Measurements from ENCODE around the gene PFDN1. TPM values are rescaled to one million over a fixed set of nuclear protein-coding genes. Genes with fewer than 3 reads are reported as not detected.

PFDN1 gene
- total and polyA plus RNA-seq, 5 experiments from 2014 or later: 24.8 to 132 (median 120) TPM

- DNase-seq: no peak
- no peak for ATAC-seq
- Mint-ChIP-seq H3K27ac (no peak overlapping the region), H3K36me3 (no peaks in the 10 kb centered on the region), H3K4me1 (peaks cover 0 to 5% (median 1%) of the 10 kb centered on the region in 4 donors), H3K27me3 (peaks cover 0 to 14% (median 0%) of the 10 kb centered on the region in 5 donors), H3K9me3 (no peaks in the 10 kb centered on the region), H3K4me3 (no peak overlapping the region)
- POLR2A ChIA-PET: interaction anchor here (0.5 kb wide), 1 partner anchor 33 kb away, joined by 4 read pairs; no protein-coding TSS in a partner anchor
These were observed 81.1 kb downstream of the PFDN1 start for GRCh38 chr5:140221697-140222223.

- Mint-ChIP-seq H3K36me3 (no peaks in the 10 kb centered on the region), H3K4me3 (no peak overlapping the region), H3K9me3 (no peaks in the 10 kb centered on the region), H3K27me3 (peaks cover 0 to 4% (median 0%) of the 10 kb centered on the region in 5 donors), H3K4me1 (peaks cover 0 to 5% (median 1%) of the 10 kb centered on the region in 4 donors), H3K27ac (peak overlapping the region in 1 of 10 donors; percentile 24)
- DNase-seq (no peak), ATAC-seq (no peak)
- POLR2A ChIA-PET: no interaction called here
These were observed 82.2 kb downstream of the PFDN1 start for GRCh38 chr5:140220698-140221064.

- Mint-ChIP-seq H3K36me3 (no peaks in the 10 kb centered on the region), H3K27me3 (no peaks in the 10 kb centered on the region), H3K27ac (peak overlapping the region in 2 of 10 donors; percentile 22 to 24), H3K4me3 (no peak overlapping the region), H3K9me3 (no peaks in the 10 kb centered on the region), H3K4me1 (peaks cover 0 to 5% (median 1%) of the 10 kb centered on the region in 4 donors)
- POLR2A ChIA-PET: no interaction called here
- DNase-seq: no peak
- no peak for ATAC-seq
These were observed 82.7 kb downstream of the PFDN1 start for GRCh38 chr5:140220032-140220697.

DNA sequence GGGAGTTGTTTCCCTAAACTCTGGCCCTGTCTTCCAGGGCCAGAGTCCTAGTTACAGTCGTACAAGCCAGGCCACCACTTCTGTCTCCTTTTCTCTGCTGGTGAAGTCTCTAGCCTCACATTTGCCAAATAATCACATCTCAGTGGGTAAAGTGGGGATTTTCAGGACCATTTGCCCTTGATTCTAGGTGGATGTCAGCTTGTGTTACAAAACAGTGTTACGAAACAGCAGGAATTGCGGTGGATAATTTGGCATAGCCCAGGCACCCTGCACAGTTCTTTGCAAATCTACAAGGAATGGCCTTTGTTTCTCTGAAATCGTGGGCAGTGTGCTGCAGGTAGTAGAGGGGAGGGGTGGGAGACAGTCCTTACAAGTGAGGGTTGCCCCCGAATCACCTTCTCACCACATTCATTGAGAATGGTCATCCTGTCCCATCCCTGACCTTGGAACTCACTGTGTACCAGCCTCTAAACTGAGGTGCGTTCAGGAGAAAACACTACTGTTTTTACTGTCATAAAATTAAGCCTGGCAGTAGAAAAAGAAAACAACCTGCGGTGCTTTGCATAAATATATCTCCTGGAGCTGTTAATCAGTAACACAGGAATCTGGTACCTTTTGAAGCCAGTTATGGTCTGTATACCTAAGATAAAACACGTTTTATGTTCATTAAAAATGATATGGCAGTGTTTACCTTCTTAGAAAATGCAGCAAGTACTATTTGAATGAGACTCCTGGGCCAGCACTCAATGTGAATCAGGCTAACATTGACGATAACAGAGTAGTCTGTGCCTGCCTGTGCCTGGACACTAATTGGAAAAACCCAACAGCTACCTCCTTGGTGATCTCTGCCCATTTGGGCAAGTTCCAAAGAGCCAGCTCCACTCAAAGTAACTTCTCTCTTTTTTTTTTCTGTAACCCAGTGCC is 83.6 kb downstream of the PFDN1 start:
- no peak for ATAC-seq
- Mint-ChIP-seq H3K36me3 (no peaks in the 10 kb centered on the region), H3K27me3 (no peaks in the 10 kb centered on the region), H3K4me1 (peaks cover 0 to 10% (median 4%) of the 10 kb centered on the region in 4 donors), H3K9me3 (no peaks in the 10 kb centered on the region), H3K27ac (peak overlapping the region in 1 of 10 donors; percentile 22), H3K4me3 (no peak overlapping the region)
- POLR2A ChIA-PET: no interaction called here
- no peak for DNase-seq

DNA sequence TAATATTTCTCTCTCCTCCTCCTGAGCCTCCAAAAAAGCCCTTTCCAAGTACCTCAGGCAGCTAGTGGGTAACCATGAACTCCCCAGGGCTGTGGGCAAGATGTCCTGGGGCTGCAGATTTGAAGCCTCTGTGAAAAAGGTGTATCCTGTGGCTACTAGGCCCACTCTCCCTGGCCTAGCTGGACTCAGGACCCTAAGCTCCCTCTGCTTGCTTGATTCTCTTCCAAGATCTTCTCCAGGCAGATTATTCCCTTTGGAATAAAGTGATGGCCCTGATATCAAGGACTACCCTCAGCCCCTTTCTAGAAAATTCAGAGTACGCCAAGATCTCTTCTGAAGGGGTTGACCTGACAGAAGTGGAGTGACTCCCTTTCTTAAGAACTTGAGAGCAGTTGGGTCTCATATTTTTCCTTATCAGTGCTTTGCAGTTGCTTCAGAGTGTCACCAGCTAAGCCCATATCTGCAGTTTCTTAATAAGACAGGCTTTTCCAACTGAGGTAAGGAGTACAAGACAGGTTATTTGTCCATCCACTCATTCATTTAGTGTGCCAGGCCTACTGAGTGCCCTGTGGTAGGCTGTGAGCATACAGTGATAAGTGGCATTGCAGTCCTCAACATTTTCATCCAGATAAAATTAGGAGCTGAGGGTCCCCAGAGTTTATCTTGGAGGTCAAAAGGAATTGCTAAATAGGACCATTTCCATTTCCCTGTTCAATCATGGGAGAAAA is 85.4 kb downstream of the PFDN1 start:
- DNase-seq: no peak
- Mint-ChIP-seq H3K36me3 (no peaks in the 10 kb centered on the region), H3K4me3 (no peak overlapping the region), H3K27me3 (no peaks in the 10 kb centered on the region), H3K27ac (no peak overlapping the region), H3K9me3 (no peaks in the 10 kb centered on the region), H3K4me1 (peaks cover 0 to 10% (median 5%) of the 10 kb centered on the region in 4 donors)
- no peak for ATAC-seq
- POLR2A ChIA-PET: interaction anchor here (0.6 kb wide), 1 partner anchor 485 kb away, joined by 4 read pairs; no protein-coding TSS in a partner anchor

- POLR2A ChIA-PET: no interaction called here
- no peaks in the 10 kb centered on the region for H3K36me3 Mint-ChIP-seq
- ATAC-seq: no peak
- no peaks in the 10 kb centered on the region for H3K9me3 Mint-ChIP-seq
- H3K4me3 Mint-ChIP-seq: no peak overlapping the region
- no peak for DNase-seq
- H3K27me3 Mint-ChIP-seq: no peaks in the 10 kb centered on the region
- H3K4me1 Mint-ChIP-seq: peaks cover 0 to 10% (median 5%) of the 10 kb centered on the region in 4 donors
- H3K27ac Mint-ChIP-seq: no peak overlapping the region
These were observed 86.3 kb downstream of the PFDN1 start for GRCh38 chr5:140216478-140217074.

- H3K27ac Mint-ChIP-seq: peak overlapping the region in 1 of 10 donors; percentile 30
- ATAC-seq: no peak
- H3K27me3 Mint-ChIP-seq: no peaks in the 10 kb centered on the region
- H3K36me3 Mint-ChIP-seq: peaks cover 0 to 2% (median 0%) of the 10 kb centered on the region in 3 donors
- POLR2A ChIA-PET: no interaction called here
- no peaks in the 10 kb centered on the region for H3K9me3 Mint-ChIP-seq
- no peak for DNase-seq
- H3K4me1 Mint-ChIP-seq: peaks cover 0 to 8% (median 3%) of the 10 kb centered on the region in 4 donors
- no peak overlapping the region for H3K4me3 Mint-ChIP-seq
These were observed 87.6 kb downstream of the PFDN1 start for GRCh38 chr5:140215276-140215675.

DNA sequence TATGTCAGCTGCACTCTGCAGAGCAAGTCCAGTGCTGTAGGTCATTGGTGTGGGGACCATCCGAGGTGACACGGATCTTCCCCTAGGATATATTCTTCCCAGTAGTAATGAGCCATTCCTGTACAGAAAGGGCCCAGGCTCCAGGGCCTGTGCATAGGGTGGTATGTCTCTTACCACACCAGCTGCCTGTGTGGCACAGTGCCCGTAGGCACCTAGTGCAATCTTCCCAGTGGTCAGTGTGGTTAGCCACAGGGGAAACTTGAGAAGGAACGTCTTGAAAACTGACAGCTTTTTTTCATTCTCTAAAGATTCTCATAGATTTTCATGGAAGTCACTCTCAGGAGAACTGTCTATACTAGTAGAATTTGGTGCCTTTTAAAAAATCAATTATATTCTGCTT is 88.1 kb downstream of the PFDN1 start:
- no peak for DNase-seq
- no peaks in the 10 kb centered on the region for H3K9me3 Mint-ChIP-seq
- H3K4me3 Mint-ChIP-seq: no peak overlapping the region
- no peak overlapping the region for H3K27ac Mint-ChIP-seq
- POLR2A ChIA-PET: interaction anchor here (0.7 kb wide), 1 partner anchor 131 kb away, joined by 3 read pairs; the partner anchor contains the start of gene HBEGF
- peaks cover 0 to 3% (median 2%) of the 10 kb centered on the region in 3 donors for H3K36me3 Mint-ChIP-seq
- ATAC-seq: no peak
- peaks cover 0 to 8% (median 3%) of the 10 kb centered on the region in 4 donors for H3K4me1 Mint-ChIP-seq
- no peaks in the 10 kb centered on the region for H3K27me3 Mint-ChIP-seq

- Mint-ChIP-seq H3K9me3 (no peaks in the 10 kb centered on the region), H3K4me3 (no peak overlapping the region), H3K27ac (no peak overlapping the region), H3K36me3 (peaks cover 0 to 4% (median 2%) of the 10 kb centered on the region in 3 donors), H3K27me3 (no peaks in the 10 kb centered on the region), H3K4me1 (peaks cover 0 to 8% (median 3%) of the 10 kb centered on the region in 4 donors)
- no peak for ATAC-seq
- POLR2A ChIA-PET: no interaction called here
- no peak for DNase-seq
These were observed 89.4 kb downstream of the PFDN1 start for GRCh38 chr5:140213370-140213983.

DNA sequence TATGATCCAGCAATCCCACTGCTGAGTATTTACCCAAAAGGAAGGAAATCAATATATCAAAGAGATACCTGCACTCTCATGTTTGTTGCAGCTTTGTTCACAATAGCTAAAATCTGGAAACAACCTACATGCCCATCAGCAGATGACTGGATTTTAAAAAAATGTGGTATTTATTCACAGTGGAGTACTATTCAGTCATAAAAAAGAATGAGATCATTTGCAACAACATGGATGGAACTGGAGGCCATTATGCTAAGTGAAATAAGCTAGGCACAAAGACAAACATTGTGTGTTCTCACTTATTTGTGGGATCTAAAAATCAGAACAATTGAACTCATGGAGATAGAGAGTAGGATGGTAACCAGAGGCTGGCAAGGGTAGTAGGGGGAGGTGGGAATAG is 94.8 kb downstream of the PFDN1 start:
- peaks cover 0 to 4% (median 0%) of the 10 kb centered on the region in 4 donors for H3K4me1 Mint-ChIP-seq
- no peak for ATAC-seq
- no peak for DNase-seq
- H3K4me3 Mint-ChIP-seq: no peak overlapping the region
- no peak overlapping the region for H3K27ac Mint-ChIP-seq
- no peaks in the 10 kb centered on the region for H3K9me3 Mint-ChIP-seq
- peaks cover 0 to 4% (median 2%) of the 10 kb centered on the region in 3 donors for H3K36me3 Mint-ChIP-seq
- H3K27me3 Mint-ChIP-seq: no peaks in the 10 kb centered on the region
- POLR2A ChIA-PET: no interaction called here

- H3K9me3 Mint-ChIP-seq: no peaks in the 10 kb centered on the region
- H3K27ac Mint-ChIP-seq: no peak overlapping the region
- ATAC-seq: no peak
- no peaks in the 10 kb centered on the region for H3K27me3 Mint-ChIP-seq
- H3K36me3 Mint-ChIP-seq: peaks cover 0 to 4% (median 2%) of the 10 kb centered on the region in 3 donors
- POLR2A ChIA-PET: no interaction called here
- peaks cover 0 to 4% (median 0%) of the 10 kb centered on the region in 4 donors for H3K4me1 Mint-ChIP-seq
- H3K4me3 Mint-ChIP-seq: no peak overlapping the region
- DNase-seq: no peak
These were observed 95.5 kb downstream of the PFDN1 start for GRCh38 chr5:140207250-140207964.
